Ascending aorta (tissue), 2 donors: Measurements from ENCODE around the gene RNF11. TPM values are rescaled to one million over a fixed set of nuclear protein-coding genes. Genes with fewer than 3 reads are reported as not detected.

Experiments
- DNase-seq, 2 donors: peaks; one replicate each; pipeline ENCODE4 v3.0.0-alpha.2; 2019; ENCODE audit warnings: low spot score in 2 of 2
- H3K27ac ChIP-seq, 2 donors: fragments of 200-600 bp; sonication (generic); one replicate each; pipeline ENCODE4 v1.5.1; 2016 to 2017; ENCODE audit warnings: mild to moderate bottlenecking in 1 of 2
- H3K27me3 ChIP-seq: fragments of 200-600 bp; sonication (generic); one replicate; pipeline ENCODE4 v1.5.1; 2017
- H3K36me3 ChIP-seq, 2 donors: fragments of 200-600 bp; sonication (generic); one replicate each; pipeline ENCODE4 v1.5.1; 2016
- H3K4me1 ChIP-seq, 2 donors: fragments of 200-600 bp; sonication (generic); one replicate each; pipeline ENCODE4 v1.5.1; 2016 to 2017; ENCODE audit warnings: mild to moderate bottlenecking in 1 of 2
- H3K4me3 ChIP-seq, 2 donors: fragments of 200-600 bp; sonication (generic); one replicate each; pipeline ENCODE4 v1.5.1; 2016 to 2017; ENCODE audit warnings: mild to moderate bottlenecking in 1 of 2
- H3K9me3 ChIP-seq, 2 donors: fragments of 200-600 bp; sonication (generic); one replicate each; pipeline ENCODE4 v1.5.1; 2016
- intact Hi-C: fragments of 100-400 bp; cut with DNase I; formaldehyde crosslinking; loops from one replicate; pipeline ENCODE4 v1.15.1; 2023
- total RNA-seq: library from RNA; depleted of rRNA; stranded (reverse); fragments of >200 nt; gene quantifications from one replicate; pipeline ENCODE4 v1.1.0, GENCODE V29; 2016
- TF ChIP-seq, protein P1 (sequence below), 3 experiments: fragments of 200-600 bp in 2 of 3; fragments of 450-650 bp in 1 of 3; sonication (generic) in 2 of 3; IDR thresholded peaks; one replicate each; pipeline ENCODE4 v1.5.1; 2016 to 2019; ENCODE audit warnings: antibody characterized with exemption in 3 of 3, mild to moderate bottlenecking in 1 of 3, moderate library complexity in 1 of 3

Gene RNF11
- total RNA-seq, 1 donor from 2014 or later = 56.9 TPM

- peak overlapping the region in 1 of 2 donors; percentile 43 for H3K27ac ChIP-seq
- peak overlapping the region; percentile 57 to 71 for H3K4me3 ChIP-seq
- H3K9me3 ChIP-seq = no peaks in the 10 kb centered on the region
- DNase-seq = peak in 1 of 2 donors; percentile 61
- TF ChIP-seq, protein P1, sequence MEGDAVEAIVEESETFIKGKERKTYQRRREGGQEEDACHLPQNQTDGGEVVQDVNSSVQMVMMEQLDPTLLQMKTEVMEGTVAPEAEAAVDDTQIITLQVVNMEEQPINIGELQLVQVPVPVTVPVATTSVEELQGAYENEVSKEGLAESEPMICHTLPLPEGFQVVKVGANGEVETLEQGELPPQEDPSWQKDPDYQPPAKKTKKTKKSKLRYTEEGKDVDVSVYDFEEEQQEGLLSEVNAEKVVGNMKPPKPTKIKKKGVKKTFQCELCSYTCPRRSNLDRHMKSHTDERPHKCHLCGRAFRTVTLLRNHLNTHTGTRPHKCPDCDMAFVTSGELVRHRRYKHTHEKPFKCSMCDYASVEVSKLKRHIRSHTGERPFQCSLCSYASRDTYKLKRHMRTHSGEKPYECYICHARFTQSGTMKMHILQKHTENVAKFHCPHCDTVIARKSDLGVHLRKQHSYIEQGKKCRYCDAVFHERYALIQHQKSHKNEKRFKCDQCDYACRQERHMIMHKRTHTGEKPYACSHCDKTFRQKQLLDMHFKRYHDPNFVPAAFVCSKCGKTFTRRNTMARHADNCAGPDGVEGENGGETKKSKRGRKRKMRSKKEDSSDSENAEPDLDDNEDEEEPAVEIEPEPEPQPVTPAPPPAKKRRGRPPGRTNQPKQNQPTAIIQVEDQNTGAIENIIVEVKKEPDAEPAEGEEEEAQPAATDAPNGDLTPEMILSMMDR (IDR thresholded peaks at IDR 0.05) = no peak
- intact Hi-C loops = loop anchor here (2.0 to 10.0 kb wide), 4 partner anchors 61 to 521 kb away; partner anchors contain the start of genes FAF1 and RNF11
- peaks cover 0 to 5% of the 10 kb centered on the region in 2 donors for H3K4me1 ChIP-seq
- no peaks in the 10 kb centered on the region for H3K27me3 ChIP-seq
- H3K36me3 ChIP-seq = no peaks in the 10 kb centered on the region
Measured at GRCh38 chr1:51297401-51298321, 61.6 kb downstream of the RNF11 start.

DNA sequence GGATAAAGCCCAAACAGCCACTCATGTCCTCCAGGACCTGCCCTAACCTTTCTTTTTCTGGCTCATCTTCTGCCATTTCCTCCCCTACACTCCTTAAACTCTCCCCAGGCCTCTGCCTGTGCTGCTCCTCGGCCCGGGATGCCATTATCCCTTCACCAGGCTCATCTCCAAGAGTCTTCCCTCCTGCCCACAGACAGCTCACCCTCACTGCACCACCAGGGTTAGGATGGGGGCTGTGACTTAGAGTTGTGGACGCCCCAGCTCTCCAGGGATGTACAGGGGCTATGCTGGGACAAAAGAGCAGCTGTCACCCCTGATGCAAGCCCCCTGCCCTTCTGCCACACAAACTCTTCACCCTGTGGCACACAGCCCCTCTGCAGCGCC is 62.2 kb downstream of the RNF11 start:
- H3K27ac ChIP-seq = no peak overlapping the region
- no peak overlapping the region for H3K4me3 ChIP-seq
- no peaks in the 10 kb centered on the region for H3K27me3 ChIP-seq
- peaks cover 0 to 5% of the 10 kb centered on the region in 2 donors for H3K4me1 ChIP-seq
- H3K9me3 ChIP-seq = no peaks in the 10 kb centered on the region
- TF ChIP-seq, protein P1 (IDR thresholded peaks at IDR 0.05) = no peak
- H3K36me3 ChIP-seq = no peaks in the 10 kb centered on the region
- intact Hi-C loops = loop anchor here (10.0 kb wide), 1 partner anchor 334 kb away; the partner anchor contains the start of gene FAF1
- DNase-seq = no peak

DNA sequence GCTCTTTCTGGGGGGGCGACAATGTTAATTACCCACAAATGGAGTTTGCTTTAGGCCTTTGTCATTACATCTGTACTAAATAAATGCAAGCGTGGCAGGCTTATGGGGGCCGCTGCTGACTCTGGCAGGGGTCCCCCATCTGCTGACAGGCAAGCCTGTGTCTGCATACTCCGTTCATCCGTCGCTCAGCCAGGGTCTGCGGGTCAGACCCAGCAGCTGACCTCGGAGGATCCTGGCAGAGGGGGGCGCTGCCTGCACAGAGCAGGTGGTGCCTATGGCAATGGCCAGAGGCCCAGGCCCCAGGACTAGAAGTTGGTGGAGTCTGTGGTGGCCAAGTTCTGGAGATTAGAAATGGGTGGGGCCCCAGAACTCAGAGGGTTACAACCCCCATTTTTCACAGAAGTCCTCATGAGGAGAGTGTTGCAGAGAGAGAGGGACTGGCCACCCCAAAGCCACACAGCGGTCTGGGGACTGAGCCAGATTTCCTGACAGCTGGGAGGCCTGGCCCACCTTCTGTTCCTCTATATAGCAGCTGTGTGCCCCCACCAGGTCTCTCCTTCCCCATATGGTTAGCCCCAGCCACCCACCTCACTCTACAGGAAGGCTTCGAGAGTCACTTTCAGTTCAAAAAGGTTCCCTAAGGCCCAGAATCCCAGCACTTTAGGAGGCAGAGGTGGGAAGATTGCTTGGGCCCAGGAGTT is 63.3 kb downstream of the RNF11 start:
- Histone ChIP-seq H3K27ac (no peak overlapping the region), H3K4me3 (no peak overlapping the region), H3K9me3 (no peaks in the 10 kb centered on the region), H3K36me3 (no peaks in the 10 kb centered on the region), H3K4me1 (peaks cover 3 to 5% of the 10 kb centered on the region in 2 donors), H3K27me3 (no peaks in the 10 kb centered on the region)
- no peak for DNase-seq
- intact Hi-C loops = loop anchor here (10.0 kb wide), 1 partner anchor 335 kb away; the partner anchor contains the start of gene FAF1
- TF ChIP-seq, protein P1 (IDR thresholded peaks at IDR 0.05) = no peak

- TF ChIP-seq, protein P1 (IDR thresholded peaks at IDR 0.05) = no peak
- intact Hi-C loops = loop anchor here (10.0 kb wide), 1 partner anchor 335 kb away; the partner anchor contains the start of gene FAF1
- no peaks in the 10 kb centered on the region for H3K9me3 ChIP-seq
- peaks cover 3 to 5% of the 10 kb centered on the region in 2 donors for H3K4me1 ChIP-seq
- DNase-seq = no peak
- no peak overlapping the region for H3K27ac ChIP-seq
- no peaks in the 10 kb centered on the region for H3K27me3 ChIP-seq
- H3K4me3 ChIP-seq = no peak overlapping the region
- no peaks in the 10 kb centered on the region for H3K36me3 ChIP-seq
Measured at GRCh38 chr1:51299981-51300670, 64.1 kb downstream of the RNF11 start.

DNA sequence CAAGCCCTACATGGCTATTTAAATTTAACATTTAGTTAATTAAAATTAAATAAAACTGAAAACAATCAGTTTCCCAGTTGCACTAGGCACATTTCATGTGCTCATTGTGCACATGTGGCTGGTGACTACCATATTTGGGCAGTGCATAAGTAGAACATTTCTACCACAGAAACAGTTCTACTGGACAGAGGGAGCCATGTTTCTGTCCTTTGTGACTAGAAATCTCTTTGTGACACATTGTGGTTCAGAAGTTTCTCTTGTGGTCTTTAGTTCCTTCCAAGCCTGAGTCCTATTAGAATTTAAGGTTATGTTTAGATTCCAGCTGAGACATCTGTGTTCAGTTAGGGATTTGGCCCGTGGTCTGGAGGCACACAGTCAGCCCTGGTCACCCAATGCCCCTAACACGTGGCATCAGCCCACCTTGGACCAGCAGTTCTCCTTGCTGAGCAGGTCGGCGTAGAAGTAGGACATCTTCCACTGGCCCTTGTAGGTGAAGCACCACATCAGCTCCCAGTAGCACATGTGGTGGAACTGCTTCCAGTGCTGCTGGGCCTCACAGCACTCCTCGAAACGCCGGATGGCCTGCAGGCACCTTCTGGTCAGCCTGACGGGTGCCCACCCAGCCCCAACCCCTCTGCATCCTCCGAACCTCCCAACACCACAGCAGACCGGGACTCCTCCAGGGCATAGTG is 65.2 kb downstream of the RNF11 start:
- Histone ChIP-seq H3K27me3 (no peaks in the 10 kb centered on the region), H3K27ac (no peak overlapping the region), H3K36me3 (no peaks in the 10 kb centered on the region), H3K4me1 (peaks cover 3 to 4% of the 10 kb centered on the region in 2 donors), H3K9me3 (no peaks in the 10 kb centered on the region), H3K4me3 (no peak overlapping the region)
- DNase-seq = no peak
- TF ChIP-seq, protein P1 (IDR thresholded peaks at IDR 0.05) = no peak
- intact Hi-C loops = no loop called here
